HL-60 (cell line): ENCODE data around the gene GRIK2.
"Not testable (repeated sequence)": the region's sequence is repeated elsewhere in the genome, so short reads cannot be mapped to it uniquely, and the experiment has no call there.

Experiments
- DNase-seq, 2 experiments: peaks; one replicate each; pipeline ENCODE4 v3.0.0-alpha.2; 2010 to 2020; ENCODE audit warnings: low read depth in 1 of 2, low spot score in 1 of 2
- H3K27ac ChIP-seq: fragments of 250-450 bp; sonication (Bioruptor Pico); replicated peaks from 2 replicates; pipeline ENCODE4 v1.5.1; 2020; ENCODE audit warnings: mild to moderate bottlenecking, moderate library complexity
- H3K27me3 ChIP-seq: fragments of 250-450 bp; sonication (Bioruptor Pico); 2 replicates; pipeline ENCODE4 v1.5.1; 2021; ENCODE audit warnings: mild to moderate bottlenecking, moderate library complexity; ENCODE audit not compliant: insufficient read depth, poor library complexity, severe bottlenecking
- H3K4me3 ChIP-seq: replicated peaks from 2 replicates; pipeline ENCODE4 v1.5.1; 2011; ENCODE audit warnings: mild to moderate bottlenecking, control low read depth, low read length; ENCODE audit not compliant: insufficient read depth
- GABPA ChIP-seq: IDR thresholded peaks from 2 replicates; pipeline ENCODE4 v1.6.1; 2012; ENCODE audit warnings: low read depth
- POLR2AphosphoS5 ChIP-seq: IDR thresholded peaks from 2 replicates; pipeline ENCODE4 v1.6.1; 2012; ENCODE audit warnings: low read depth
- SPI1 ChIP-seq: IDR thresholded peaks from 2 replicates; pipeline ENCODE4 v1.6.1; 2012; ENCODE audit warnings: low read depth, mild to moderate bottlenecking, borderline replicate concordance
- TF ChIP-seq, protein P1 (sequence below): IDR thresholded peaks from 2 replicates; pipeline ENCODE4 v1.6.1; 2012; ENCODE audit warnings: low read depth; ENCODE audit not compliant: insufficient replicate concordance
- TF ChIP-seq, protein P2 (sequence below): IDR thresholded peaks from one replicate; pipeline ENCODE4 v1.5.1; 2011; ENCODE audit warnings: low read length, control low read depth, inconsistent platforms; ENCODE audit not compliant: insufficient read depth

The GRIK2 gene

DNA sequence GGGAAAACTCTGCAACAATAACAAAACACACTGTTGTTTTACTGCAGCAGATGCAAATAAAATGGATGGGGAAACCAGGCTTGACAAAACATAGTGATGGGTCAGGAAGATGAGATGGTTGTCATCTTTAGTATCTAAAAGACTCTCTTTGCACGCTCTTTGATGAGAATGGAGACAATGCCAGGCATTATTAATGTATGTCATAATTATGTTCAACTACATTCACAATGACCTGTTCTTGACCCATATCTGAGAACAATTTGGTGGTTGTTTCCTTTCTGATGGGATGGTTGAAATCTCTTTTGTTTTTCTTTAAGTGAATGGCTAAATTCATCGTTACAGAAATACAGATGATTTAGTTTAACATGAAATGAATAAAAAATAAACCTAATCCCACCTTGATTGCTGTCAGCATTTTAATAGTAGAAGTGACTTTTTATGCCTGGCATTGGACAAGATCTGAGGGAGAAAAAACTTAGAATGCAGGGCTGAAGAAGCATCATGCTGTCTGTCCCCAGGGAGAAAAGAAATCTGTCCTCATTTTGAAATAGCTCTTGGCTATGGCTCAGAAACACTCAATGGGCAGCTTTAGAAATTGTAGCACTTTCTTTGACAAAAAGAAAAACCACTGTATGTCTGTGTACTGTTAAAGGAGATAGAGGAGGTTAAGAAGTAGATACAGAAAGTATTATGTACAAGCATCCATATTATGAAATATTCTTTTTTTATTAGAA is 12.4 kb upstream of the GRIK2 start:
- no peak overlapping the region for H3K27ac ChIP-seq
- H3K27me3 ChIP-seq, result no peaks in the 10 kb centered on the region
- DNase-seq, result no peak
- H3K4me3 ChIP-seq, result no peak overlapping the region
- TF ChIP-seq, protein P1, sequence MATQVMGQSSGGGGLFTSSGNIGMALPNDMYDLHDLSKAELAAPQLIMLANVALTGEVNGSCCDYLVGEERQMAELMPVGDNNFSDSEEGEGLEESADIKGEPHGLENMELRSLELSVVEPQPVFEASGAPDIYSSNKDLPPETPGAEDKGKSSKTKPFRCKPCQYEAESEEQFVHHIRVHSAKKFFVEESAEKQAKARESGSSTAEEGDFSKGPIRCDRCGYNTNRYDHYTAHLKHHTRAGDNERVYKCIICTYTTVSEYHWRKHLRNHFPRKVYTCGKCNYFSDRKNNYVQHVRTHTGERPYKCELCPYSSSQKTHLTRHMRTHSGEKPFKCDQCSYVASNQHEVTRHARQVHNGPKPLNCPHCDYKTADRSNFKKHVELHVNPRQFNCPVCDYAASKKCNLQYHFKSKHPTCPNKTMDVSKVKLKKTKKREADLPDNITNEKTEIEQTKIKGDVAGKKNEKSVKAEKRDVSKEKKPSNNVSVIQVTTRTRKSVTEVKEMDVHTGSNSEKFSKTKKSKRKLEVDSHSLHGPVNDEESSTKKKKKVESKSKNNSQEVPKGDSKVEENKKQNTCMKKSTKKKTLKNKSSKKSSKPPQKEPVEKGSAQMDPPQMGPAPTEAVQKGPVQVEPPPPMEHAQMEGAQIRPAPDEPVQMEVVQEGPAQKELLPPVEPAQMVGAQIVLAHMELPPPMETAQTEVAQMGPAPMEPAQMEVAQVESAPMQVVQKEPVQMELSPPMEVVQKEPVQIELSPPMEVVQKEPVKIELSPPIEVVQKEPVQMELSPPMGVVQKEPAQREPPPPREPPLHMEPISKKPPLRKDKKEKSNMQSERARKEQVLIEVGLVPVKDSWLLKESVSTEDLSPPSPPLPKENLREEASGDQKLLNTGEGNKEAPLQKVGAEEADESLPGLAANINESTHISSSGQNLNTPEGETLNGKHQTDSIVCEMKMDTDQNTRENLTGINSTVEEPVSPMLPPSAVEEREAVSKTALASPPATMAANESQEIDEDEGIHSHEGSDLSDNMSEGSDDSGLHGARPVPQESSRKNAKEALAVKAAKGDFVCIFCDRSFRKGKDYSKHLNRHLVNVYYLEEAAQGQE, result no peak
- no peak for TF ChIP-seq POLR2AphosphoS5
- no peak for TF ChIP-seq SPI1
- TF ChIP-seq, protein P2, sequence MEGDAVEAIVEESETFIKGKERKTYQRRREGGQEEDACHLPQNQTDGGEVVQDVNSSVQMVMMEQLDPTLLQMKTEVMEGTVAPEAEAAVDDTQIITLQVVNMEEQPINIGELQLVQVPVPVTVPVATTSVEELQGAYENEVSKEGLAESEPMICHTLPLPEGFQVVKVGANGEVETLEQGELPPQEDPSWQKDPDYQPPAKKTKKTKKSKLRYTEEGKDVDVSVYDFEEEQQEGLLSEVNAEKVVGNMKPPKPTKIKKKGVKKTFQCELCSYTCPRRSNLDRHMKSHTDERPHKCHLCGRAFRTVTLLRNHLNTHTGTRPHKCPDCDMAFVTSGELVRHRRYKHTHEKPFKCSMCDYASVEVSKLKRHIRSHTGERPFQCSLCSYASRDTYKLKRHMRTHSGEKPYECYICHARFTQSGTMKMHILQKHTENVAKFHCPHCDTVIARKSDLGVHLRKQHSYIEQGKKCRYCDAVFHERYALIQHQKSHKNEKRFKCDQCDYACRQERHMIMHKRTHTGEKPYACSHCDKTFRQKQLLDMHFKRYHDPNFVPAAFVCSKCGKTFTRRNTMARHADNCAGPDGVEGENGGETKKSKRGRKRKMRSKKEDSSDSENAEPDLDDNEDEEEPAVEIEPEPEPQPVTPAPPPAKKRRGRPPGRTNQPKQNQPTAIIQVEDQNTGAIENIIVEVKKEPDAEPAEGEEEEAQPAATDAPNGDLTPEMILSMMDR, result no peak
- no peak for TF ChIP-seq GABPA

DNA sequence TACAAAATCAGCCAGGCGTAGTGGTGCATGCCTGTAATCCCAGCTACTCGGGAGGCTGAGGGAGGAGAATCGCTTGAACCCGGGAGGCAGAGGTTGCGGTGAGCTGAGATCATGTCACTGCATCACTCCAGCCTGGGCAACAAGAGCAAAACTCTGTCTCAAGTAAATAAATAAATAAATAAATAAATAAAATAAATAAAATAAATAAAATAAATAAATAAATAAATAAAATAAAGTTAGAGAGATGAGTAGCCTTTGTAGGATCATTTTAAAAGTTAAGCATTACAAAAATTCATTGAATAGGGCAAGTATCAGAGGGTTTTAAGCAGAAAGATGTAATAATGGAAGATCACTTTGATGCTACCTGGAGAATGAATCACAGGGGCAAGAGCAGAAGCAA is 9.8 kb upstream of the GRIK2 start:
- not testable (repeated sequence) for H3K4me3 ChIP-seq, H3K27me3 ChIP-seq, DNase-seq, H3K27ac ChIP-seq

DNA sequence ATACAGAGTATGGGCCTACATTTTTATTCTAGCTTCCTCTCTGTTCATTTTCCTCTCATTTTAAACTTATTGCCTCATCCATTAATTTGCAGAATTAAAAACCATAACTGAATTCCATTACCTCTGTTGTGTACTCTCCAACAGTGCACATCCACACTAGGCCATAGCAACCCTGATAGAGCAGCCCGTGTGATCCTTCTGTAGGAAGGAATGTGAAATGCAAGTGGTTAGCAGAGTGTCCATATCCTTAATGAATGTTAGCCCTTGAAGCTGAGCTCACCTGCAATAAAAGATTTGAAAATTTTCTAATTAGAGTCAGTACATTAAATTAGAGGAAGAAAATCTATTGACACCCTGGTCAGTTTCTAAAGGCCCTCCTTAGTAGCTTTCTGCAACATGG is 6.5 kb upstream of the GRIK2 start:
- no peak overlapping the region for H3K27ac ChIP-seq
- peaks cover 6% of the 10 kb centered on the region for H3K27me3 ChIP-seq
- DNase-seq, result no peak
- H3K4me3 ChIP-seq, result no peak overlapping the region
- TF ChIP-seq SPI1, result no peak
- no peak for TF ChIP-seq POLR2AphosphoS5
- TF ChIP-seq, protein P2, result no peak
- TF ChIP-seq, protein P1, result no peak
- no peak for TF ChIP-seq GABPA

DNA sequence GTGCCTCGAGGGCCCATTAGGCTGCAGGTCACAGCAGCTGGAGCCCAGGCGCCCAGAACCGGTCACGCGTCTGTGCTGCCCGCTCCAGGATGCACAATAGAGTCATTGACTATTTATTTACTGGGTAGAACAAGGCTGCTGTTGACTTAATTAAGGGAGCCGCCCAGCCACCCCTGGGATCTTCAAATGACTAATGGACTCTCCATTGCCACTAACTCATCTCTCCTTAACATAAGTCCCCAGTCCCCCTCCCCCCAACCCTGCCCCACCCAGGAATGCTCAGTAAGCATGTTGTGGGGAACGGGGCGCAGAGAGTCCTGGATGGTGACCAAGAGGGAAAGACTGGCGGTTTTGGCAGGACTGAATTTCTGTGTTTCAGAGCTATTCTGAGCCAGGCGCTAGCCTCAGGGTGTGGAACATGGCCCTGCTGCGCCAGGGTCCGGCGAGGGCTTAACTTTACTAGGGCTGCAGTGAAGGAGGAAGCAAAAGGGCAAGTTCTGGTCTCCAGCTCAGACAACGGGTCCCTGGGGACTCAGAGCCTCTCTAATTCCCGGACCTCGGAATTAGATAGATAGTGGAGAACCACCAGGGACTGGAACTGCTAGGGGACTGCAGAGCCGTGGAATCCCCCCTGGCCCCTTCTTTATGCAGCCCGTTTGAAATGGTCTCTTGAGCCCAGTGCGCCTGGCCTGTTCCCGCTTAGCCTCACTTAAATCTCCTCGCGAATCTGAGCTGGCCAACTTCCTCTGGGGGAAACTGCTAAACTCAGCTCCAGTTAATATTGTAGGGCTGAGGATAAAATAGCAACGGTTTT is 1.5 kb upstream of the GRIK2 start:
- Histone ChIP-seq H3K4me3 (no peak overlapping the region), H3K27me3 (peaks cover 35% of the 10 kb centered on the region)
- TF ChIP-seq, protein P2, result no peak
- TF ChIP-seq, protein P1, result no peak
- TF ChIP-seq SPI1 (no peak), POLR2AphosphoS5 (no peak), GABPA (no peak)

More for the DNA sequence above, 1.5 kb upstream of the GRIK2 start:
- no peak for DNase-seq
- no peak overlapping the region for H3K27ac ChIP-seq
